Measurements from ENCODE around the gene RAB11FIP3.

DNA sequence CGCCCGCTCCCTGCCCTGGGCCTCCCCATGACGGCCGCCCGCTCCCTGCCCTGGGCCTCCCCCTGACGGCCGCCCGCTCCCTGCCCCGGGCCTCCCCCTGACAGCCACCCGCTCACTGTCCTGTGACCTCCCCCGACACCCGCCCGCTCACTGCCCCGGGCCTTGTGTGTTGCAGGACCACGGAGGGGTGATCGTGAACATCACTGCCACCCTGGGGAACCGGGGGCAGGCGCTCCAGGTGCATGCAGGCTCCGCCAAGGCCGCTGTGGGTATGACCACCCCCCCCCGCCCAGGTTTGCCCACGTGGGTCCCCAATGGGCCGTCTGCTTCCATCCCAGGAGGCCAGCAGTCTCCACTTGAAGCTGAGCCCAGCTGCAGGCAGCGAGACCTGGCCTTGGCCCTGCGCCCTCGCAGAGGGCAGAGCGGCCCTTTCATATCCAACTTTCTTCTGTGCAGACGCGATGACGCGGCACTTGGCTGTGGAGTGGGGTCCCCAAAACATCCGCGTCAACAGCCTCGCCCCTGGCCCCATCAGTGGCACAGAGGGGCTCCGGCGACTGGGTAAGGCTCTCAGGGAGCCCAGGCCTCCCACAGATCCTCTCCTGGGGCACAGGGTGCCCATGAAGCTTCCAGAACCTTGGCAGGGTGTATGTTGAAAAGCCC lies 14.8 kb upstream of the RAB11FIP3 start:
- TF ChIP-seq, protein P1, sequence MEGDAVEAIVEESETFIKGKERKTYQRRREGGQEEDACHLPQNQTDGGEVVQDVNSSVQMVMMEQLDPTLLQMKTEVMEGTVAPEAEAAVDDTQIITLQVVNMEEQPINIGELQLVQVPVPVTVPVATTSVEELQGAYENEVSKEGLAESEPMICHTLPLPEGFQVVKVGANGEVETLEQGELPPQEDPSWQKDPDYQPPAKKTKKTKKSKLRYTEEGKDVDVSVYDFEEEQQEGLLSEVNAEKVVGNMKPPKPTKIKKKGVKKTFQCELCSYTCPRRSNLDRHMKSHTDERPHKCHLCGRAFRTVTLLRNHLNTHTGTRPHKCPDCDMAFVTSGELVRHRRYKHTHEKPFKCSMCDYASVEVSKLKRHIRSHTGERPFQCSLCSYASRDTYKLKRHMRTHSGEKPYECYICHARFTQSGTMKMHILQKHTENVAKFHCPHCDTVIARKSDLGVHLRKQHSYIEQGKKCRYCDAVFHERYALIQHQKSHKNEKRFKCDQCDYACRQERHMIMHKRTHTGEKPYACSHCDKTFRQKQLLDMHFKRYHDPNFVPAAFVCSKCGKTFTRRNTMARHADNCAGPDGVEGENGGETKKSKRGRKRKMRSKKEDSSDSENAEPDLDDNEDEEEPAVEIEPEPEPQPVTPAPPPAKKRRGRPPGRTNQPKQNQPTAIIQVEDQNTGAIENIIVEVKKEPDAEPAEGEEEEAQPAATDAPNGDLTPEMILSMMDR (IDR thresholded peaks at IDR 0.05; ENCODE audit: low read depth, low read length), result no peak
- TF ChIP-seq EZH2phosphoT487 (IDR thresholded peaks at IDR 0.05; ENCODE audit: low read depth), result no peak
